Hepatic stellate cell (primary cell): ENCODE results near the gene ST8SIA1.

Experiments
- DNase-seq: peaks from one replicate; pipeline ENCODE4 v3.0.0; 2011; ENCODE audit warnings: low spot score

Gene ST8SIA1

DNA sequence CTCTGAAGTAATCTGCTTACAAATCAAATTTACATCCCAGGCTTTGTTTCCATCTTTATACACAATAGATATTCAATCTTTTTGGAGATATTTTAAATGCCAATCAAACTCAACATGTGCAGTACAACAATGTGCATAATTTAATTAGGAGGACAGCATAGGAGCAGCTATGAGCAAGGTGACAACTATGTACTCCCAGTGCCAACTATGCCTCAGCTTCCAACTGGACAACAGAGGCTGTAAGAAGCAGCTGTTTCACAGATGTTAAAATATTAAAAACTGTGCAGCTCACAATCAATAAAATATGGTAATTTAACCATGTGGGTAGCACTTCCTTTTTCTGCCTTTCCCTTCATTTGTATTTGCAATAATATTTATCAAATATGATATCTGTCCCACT, 99.9 kb downstream of the ST8SIA1 start:
- no peak for DNase-seq

DNA sequence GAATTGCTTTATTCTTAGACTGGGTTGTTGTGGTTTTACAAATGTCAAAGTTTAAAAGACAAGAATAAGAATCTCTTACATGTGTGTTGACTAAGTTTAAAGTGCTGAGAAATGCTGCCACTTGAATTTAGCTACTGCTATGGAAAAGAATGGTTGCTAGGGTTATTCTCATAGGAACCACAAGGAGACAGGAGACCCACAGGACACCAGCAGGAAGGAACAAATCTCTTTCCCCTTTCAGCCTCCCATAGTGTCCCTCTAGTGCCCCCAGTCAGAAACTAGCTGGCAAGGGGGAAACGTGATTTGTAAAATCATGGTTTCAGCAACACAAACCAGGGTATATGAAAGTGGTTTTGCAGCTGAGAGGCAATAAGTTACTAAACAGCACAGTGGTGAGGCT, 102.7 kb downstream of the ST8SIA1 start:
- no peak for DNase-seq

DNA sequence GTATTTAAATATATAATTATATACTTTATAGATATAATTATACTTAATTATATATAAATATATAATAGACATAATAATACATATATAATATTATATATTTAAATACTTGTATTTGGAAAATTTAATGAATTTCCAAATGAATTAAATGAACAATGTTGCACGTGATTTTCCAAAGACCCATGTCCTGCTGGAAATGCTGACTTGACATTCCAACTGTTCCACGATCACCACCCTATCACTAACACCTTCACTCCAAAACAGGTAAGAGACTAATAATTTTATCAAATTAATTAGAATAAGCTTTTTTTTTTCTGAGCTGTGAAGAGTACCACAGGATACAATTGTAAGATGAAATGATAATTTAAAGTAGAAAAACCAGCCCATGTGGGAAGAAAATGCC, 103.4 kb downstream of the ST8SIA1 start:
- DNase-seq, result no peak

DNA sequence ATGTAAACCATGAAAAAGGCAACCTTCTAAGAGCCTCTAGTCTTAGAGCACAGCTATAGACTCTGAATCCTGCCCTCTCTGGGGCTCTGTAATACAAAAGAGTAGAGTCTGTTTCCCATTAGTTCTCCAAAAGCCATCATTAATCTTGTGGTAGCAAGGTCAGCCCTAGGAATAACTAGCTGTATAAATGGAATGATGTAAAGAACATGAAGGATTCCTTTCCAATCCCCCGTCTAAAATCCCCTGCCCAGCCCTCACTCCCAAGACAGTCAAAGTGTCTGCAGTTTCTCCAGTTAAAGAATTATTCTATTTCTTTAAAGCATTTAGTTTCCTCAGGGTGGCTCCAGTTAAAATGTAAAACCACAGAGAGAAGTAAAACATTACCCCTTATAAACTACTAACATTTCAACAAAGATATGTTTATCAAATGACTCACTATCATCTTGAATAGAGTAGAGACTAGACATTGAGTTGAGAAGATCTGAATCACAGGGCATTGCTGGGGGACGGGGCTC, 104.2 kb downstream of the ST8SIA1 start:
- DNase-seq, result peak; percentile 30

DNA sequence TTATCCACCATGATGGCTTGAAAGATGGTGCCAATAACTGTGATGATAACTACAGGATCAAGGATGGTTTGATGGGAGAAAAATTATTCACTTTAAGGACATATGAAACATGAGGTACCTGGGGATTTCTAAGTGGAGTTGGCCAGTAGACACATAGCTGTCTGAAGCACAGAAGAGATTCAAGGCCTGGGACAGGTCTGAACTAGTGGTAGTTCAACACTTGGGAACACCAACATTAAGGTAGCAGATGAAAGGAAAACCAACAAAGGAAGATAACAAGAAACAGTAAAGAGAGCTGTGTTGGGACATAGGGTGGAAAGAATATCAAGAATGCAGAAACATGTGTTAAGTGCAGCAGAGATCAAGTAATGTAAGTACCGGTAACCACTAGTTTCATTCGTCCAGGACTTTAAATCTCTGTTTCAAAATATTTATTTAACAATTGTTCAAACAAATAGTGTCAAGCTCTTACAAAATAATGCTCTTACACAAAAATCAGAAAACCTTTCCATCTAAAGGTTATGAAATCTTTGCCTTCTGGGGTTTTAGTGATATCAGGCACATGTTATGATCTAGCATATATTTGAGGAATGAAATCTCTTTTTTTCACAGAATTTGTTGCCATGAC, 104.7 kb downstream of the ST8SIA1 start:
- no peak for DNase-seq

DNA sequence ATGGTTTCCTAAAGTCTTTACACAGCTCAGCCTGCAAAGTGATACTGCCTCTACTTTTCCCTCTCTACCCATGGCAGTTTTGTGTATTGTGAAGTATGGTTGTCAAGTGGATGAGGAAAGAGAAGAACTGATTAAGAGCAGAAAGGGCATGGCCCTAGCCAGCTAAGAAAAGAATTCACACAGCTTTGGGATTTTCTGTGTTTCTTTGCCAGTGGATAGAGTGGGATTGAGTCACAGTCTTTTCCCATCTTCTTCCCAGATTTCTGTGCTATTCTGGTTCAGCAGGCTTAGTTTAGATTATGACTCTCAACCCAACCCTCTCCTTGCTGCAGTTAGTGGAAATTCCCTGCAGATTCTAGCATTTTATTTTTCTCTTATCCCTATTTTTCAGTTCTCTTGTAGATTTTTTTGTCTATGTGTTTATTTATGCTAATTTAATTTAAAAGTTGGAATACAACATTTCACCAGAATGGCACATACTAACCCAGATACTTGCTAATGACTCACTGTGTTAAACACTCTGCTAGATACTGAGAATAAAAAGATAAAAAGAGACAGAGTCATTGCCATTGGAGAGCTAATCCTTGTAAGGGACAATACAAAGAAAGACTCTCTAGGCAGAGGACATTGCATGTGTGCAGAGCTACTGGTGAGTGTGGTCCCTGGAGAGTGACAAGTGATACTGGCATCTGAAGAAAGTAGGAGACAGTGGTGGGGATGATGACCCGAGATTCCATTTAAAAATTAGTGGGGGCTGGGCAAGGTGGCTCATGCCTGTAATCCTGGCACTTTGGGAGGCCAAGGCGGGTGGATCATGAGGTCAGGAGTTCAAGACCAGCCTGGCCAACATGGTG, 106.3 kb downstream of the ST8SIA1 start:
- peak; percentile 23 for DNase-seq

DNA sequence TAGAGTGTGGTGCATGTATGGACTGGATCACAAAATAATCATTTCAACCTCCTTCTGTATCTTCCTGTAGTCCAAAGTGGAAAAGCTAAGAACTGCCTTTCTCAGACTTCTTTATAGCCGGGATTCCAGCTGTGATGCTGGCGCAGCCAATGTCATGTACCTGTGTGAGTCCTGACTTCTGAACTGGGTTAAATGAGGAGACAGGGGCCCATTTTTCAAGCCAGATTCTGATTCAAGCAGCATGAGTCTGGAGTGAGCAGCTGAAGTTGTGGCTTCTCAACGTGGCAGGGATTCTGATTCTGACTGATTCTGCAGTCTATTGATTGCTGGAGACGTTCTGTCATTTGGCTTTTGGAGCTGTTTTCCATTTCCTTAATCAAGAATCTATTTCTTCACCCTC, 111.2 kb downstream of the ST8SIA1 start:
- no peak for DNase-seq

DNA sequence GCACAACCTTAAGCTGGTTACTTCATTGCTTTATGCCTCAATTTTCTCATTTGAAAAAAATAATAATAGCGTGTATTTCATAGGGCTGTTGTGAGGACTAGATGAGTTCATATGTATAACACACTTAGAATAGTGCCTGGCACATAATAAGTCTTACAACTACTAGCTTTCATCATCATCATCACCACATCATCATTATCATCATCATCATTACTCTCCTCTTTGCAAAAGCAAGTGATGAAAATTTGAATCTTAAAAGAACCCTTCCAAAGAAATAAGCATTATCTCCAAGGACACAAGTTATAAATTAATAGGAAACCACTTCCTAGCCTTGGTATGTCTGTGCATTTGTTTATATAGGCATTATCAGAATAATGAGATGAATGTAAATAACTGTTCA, 117.0 kb downstream of the ST8SIA1 start:
- DNase-seq, result no peak

DNA sequence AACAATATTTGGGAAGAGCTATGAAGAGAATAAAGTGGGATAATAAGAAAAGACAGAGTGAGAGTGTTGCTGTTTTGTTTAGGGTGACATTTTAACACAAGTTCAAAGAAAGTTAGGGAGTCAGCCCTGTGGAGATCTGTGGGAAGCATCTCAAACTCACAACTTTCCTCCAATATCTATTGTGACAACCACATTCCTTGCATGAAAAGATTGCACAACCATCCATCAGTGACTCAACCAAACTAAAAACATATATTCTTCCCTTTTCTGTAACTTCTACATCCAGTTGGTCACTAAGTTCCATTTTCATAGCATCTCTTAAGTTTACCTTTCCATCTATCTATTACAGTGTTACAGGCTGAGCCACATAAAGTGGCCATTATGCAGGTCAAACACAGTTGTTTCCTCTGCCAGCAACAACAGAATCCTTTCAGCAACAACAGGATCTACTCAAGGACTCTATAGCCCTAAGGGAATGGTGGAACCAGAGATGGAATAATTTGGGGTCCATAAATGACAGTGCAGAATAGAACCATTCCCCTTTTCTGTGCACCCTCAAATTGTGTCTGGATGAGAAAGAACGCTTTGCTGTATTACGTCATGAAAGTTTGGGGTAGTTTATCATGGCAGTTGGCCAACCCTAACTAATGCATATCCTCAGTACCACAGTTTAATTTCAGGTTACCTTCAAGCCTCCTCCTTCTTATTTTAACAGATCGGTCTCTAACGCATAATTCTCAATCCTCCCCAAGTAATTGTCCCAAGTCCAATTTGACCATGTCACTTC, 118.8 kb downstream of the ST8SIA1 start:
- DNase-seq, result no peak

DNA sequence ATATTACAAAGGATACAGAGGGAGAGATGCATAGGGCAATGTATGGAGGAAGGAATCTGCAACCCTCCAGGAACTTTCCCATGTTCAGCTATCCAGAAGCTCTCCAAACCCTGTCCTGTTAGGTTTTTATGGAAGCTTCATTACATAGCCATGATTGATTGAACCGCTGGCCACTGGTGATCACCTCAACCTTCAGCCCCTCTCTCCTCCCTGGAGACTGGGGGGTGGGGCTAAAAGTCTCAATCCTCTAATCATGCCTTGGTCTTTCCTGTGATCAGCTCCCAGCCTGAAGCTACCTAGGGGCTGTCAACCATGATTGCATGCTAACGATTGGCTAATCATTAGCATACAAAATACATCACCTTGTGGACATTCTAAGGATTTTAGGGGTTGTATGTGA, 123.4 kb downstream of the ST8SIA1 start:
- no peak for DNase-seq

DNA sequence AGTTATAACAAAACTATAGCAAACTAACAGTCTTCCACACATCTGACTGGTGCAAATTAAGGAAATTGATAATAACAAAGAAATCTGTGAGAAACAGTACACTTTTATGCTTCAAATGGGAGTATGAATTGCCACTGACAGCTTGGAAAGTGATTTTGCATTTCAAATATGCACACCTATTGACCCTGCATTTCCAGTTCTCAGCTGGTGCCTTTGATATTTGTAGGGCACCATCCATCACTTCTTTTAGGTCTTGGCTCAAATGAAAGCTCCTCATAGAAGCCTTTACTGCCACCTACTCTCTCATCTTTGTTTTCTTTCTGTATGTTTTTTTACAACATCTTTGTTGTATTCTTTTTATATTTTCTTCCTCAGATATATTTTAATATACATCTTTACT, 125.1 kb downstream of the ST8SIA1 start:
- no peak for DNase-seq

DNA sequence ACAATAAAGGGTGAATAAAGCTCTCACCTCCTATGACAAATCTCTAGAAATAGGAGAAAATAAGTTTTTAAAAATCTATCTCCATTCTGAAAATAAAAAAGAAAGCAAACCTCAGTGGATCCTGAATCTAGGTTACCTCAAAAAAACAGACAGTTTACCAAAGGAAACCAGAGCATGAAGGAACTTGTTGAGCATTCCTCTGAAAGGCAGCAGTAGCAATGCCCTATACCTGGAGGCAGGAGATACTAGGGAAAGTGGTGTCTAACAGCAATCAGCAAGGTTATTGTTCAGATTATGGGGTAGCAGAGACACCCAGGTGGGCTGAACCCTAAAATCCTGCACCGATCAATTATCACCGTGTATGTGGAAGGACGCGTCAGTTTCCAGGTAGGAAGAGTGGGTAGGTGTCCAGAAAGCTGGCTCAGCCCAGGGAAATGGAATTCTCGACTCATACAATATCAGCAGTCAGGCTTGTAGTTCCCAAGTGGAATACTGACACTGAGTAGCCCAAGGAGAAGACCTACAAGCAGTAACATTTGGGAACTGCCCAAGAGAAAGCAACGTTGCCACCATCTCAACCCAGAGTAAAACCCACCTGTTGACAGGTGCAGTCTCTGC, 128.3 kb downstream of the ST8SIA1 start:
- DNase-seq, result no peak

DNA sequence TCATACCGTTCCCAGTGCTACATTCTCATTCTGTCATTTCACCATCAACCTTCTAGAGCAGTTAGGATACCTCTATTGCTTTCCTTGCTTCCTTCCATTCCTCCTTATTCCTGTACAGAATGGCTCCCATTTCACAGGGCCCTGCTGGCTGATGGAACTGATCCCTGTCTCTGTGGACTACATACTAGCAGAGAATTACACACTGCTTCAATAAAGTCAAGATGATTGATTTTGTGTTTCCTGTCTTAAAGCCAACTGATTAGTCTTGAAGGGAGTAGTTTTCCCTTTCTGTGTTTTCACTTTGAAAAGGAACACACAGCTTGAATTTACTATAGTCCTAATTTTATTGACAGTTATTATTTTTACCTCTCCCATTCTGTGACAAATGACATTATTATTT, 130.1 kb downstream of the ST8SIA1 start:
- DNase-seq, result no peak

DNA sequence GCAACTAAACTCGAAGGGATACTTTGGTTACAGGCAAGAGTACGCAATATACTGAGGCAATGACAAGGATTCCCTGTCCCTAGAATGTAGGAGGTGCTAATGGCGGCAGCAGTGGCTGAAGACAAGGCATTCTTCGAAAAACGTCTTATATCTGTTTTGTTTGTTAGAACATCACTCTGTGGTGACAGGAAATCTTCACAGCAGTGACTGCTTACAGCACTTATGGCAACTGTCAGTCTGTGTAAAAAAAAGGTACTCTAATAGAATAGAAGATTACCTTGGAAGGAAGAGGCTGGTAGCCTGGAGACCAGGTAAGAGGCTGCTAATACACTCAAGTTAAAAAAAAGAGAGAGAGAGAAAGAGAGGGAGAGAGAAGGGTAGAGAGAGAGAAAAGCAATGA, 131.7 kb downstream of the ST8SIA1 start:
- DNase-seq, result no peak

DNA sequence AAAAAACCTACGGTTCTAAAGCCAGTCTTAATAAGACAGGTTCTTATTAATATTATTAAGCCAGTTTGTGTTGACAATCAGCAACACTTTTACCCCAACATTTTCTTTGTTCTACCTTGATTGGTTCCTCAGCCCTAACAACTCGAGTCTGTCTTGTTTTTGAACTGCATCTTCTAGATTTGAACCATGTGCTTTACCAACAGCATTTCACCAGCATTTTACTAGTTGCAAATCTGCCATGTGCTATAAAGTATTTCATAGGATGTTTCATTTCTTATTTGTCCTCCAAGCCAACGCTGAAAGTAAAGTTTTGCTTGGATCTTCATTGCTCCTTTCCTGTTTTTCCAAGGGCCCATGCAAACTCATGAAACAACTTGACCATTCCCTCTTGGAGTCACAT, 133.4 kb downstream of the ST8SIA1 start:
- DNase-seq, result no peak

DNA sequence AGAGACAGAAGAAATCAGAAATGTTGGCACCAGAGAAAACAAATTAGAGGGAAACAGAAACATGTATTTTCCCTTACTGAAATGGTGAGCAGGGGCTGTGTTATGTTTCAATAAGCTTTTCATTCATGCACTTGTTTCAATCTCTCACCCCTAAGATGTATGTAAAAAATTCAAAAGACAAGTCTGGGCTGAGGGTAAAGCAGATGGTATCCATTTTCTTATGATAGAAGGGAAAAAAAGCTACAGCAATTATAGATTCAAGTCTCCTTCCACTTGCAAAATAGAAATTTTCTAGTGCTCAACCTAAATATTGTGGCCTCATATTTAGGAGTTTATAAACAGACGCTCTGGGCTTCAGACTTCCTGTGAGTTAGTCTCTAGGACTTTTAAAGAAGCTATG, 138.3 kb downstream of the ST8SIA1 start:
- DNase-seq, result no peak

DNA sequence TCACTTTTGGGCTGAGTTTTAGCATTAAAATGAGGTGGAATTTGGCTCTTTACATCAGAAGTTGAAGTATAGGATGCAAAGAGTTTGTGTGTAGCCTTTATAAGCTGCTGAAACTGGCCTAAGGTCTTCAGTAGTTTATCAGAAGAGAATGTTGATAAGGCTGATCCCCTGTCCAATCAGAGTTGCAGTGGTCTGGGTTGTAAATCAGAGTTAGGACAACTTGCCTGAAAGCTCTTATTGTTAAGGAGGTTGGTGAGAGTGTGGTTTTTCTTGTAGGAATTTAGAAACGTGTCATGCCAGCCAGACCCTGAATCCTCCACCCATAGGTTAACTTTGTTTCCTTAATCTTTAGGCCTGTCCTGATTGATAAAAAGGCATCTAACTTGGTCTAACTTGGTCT, 143.5 kb downstream of the ST8SIA1 start:
- DNase-seq, result no peak

DNA sequence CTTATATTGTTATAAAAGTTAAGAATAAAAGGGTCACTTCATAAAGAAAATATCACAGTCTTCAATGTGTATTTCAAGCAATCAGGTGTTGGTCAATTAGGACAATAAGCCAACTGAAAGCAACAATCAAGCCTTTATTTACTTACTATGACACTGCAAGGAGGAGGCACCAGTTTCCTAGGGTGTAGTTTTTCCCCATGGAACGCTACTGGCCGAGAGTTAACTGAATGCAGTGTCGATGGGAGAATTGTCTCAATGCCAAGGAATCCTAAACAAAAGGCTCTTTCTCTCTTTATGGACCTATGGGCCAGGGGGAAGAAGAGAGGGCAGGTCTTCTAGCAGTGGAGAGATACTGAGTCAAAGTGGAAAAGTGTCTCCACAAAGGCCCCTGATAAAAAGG, 146.1 kb downstream of the ST8SIA1 start:
- no peak for DNase-seq

DNA sequence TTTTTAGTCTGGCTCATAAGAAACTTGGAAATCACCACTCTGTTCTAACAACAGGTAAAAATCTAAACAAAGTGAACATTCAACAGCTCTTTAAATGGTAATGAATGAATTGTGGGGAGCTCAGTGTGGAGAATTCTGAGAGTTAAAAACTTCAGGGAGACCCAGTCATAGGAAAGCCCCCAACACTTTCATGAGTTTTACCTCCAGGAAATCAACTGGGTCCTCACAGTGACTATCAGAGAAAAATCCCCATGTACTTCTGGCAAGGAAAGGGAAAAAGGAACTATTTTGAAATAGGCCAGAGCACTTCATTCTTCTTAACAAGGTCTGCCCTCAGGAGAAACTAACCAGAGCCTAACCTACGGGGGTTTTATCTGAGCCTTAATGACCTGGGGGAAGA, 153.8 kb downstream of the ST8SIA1 start:
- no peak for DNase-seq

DNA sequence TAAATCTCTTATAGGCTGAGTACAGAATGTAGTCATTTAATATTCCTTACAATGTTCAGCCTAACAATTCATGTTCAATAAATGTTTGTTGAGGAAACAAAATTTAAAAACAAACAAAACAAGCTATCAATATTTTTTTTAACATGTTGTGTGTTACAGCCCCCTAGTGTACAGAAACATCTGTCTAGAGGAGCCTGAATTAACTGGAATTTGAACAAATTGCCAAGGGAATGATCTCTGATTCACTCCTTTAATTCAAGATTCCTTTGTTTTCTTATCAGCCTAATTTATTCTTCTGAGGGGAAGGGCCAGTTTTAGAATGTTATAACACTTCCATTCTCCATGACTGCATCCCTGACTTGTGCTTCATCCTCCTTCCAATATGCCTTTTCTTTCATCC, 161.3 kb downstream of the ST8SIA1 start:
- no peak for DNase-seq

DNA sequence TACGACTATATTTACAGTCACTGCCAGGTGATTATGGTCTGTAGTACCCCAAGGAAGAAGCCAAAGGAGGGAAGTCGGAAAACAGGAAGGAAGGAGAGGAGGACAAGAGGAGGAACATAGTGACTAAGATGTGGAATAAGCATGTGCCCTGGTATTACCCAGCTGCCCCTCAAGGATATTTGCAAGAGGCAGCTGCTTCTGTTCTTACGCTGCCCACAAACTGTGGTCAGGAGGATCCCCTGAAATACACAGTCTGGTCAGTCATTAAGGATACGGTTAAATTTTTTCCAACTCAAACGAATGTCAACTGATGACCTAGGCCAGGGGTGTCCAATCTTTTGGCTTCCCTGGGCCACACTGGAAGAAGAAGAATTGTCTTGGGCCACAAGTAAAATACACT, 162.0 kb downstream of the ST8SIA1 start:
- DNase-seq, result no peak

DNA sequence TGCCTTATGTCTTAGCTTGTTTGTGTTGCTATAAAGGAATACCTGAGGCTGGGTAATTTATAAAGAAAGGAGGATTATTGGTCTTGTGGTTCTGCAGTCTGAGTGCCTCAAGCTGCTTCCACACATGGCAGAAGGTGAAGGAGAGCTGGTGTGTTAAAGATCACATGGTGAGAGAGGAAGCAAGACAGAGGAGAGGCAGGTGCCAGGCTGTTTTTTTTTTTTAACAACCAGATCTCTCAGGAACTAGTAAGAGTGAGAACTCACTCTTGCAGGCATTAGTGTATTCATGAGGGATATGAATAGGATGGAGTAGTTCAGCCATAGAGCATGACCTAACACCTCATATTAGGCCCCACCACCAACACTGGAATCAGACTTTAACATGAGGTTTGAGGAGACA, 165.1 kb downstream of the ST8SIA1 start:
- no peak for DNase-seq
